Measurements from ENCODE around the gene SIGMAR1. TPM values are rescaled to one million over a fixed set of nuclear protein-coding genes. Genes with fewer than 3 reads are reported as not detected.

The SIGMAR1 gene
- total and polyA plus RNA-seq, 2 of the 8 experiments (the other 6 are each of a cell fraction or from before 2014, with no cell fraction given): 84.2 to 134 TPM

- Histone ChIP-seq H3K4me2 (ENCODE audit: insufficient read depth in 1 of 2, low read depth in 2 of 2, low read length in 2 of 2) (no peak overlapping the region), H3K4me1 (replicated peaks in 1 of 4; ENCODE audit: control insufficient read depth in 3 of 4, insufficient read depth in 4 of 4, low read length in 3 of 4) (peaks cover 0 to 13% (median 4%) of the 10 kb centered on the region in 4 experiments; a peak in 6 of 7 replicates), H3K4me3 (ENCODE audit: extremely low read depth in 1 of 4, insufficient read depth in 2 of 4, low read depth in 3 of 4, low read length in 4 of 4) (no peak overlapping the region), H3K27me3 (replicated peaks in 1 of 4; ENCODE audit: control insufficient read depth in 3 of 4, extremely low read depth in 1 of 4, insufficient read depth in 3 of 4, low read length in 3 of 4) (peaks cover 44 to 58% (median 57%) of the 10 kb centered on the region in 4 experiments), H3K79me1 (ENCODE audit: low read depth, low read length) (peaks cover 2% of the 10 kb centered on the region; the same call in 1 of the 2 replicates), H3K9ac (replicated peaks in 1 of 4; ENCODE audit: extremely low read depth in 1 of 4, low read depth in 3 of 4, low read length in 3 of 4) (no peak overlapping the region), H3K18ac (ENCODE audit: extremely low read depth, low read length) (no peak overlapping the region), H4K8ac (ENCODE audit: extremely low read depth, insufficient read depth, low read length) (no peak overlapping the region), H4K91ac (replicated peaks; ENCODE audit: insufficient read length, low read length) (no peak overlapping the region), H2BK15ac (ENCODE audit: low read length) (no peak overlapping the region), H2AFZ (ENCODE audit: low read length) (no peak overlapping the region), H2AK5ac (ENCODE audit: low read depth, low read length) (no peak overlapping the region; the same call in 1 of the 2 replicates), H4K20me1 (replicated peaks in 1 of 2; ENCODE audit: control insufficient read depth in 1 of 2, insufficient read depth in 2 of 2, low read length in 2 of 2) (peaks cover 0 to 9% of the 10 kb centered on the region in 2 experiments), H3K56ac (replicated peaks; ENCODE audit: insufficient read length, low read depth, low read length) (no peak overlapping the region), H3K27ac (ENCODE audit: low read depth, low read length) (no peak overlapping the region), H2BK5ac (ENCODE audit: low read depth, low read length) (no peak overlapping the region), H4K5ac (ENCODE audit: insufficient read length, low read depth, low read length) (no peak overlapping the region), H3K14ac (ENCODE audit: insufficient read length) (no peak overlapping the region), H2BK120ac (replicated peaks; ENCODE audit: low read depth, low read length) (no peak overlapping the region), H3K23me2 (ENCODE audit: low read depth, low read length) (peaks cover 9% of the 10 kb centered on the region), H3K9me3 (ENCODE audit: insufficient read depth in 2 of 2, low read depth in 1 of 2, low read length in 1 of 2) (no peaks in the 10 kb centered on the region), H2BK20ac (ENCODE audit: low read length) (no peak overlapping the region), H2BK12ac (ENCODE audit: low read depth, low read length) (no peak overlapping the region), H3K36me3 (ENCODE audit: control insufficient read depth in 2 of 4, insufficient read depth in 4 of 4, low read length in 3 of 4) (peaks cover 0 to 6% (median 2%) of the 10 kb centered on the region in 4 experiments; a peak in 3 of 8 replicates), H3K23ac (ENCODE audit: insufficient read length) (no peak overlapping the region), H3K4ac (replicated peaks; ENCODE audit: insufficient read length, low read depth, low read length) (no peak overlapping the region), H3K79me2 (ENCODE audit: control insufficient read depth in 1 of 2, insufficient read depth in 2 of 2, low read length in 2 of 2) (no peaks in the 10 kb centered on the region)
- no peak for FAIRE-seq
- POLR2A ChIA-PET (ENCODE audit: partially characterized antibody): interaction anchor here (1.0 to 11.3 kb wide), 2 partner anchors 14 to 21 kb away, joined by 3 to 127 read pairs; partner anchors contain the start of genes GALT and IL11RA
- no peak for TF ChIP-seq RAD21 (IDR thresholded peaks at IDR 0.05 in 1 of 2, conservative IDR thresholded peaks at IDR 0.05 in 1 of 2; ENCODE audit: low read depth in 2 of 2, low read length in 2 of 2)
- CTCF ChIA-PET (ENCODE audit: partially characterized antibody): interaction anchor here (1.0 to 18.5 kb wide), 9 partner anchors 11 to 255 kb away, joined by 3 to 401 read pairs (median 4); partner anchors contain the start of genes DCTN3, GALT and RPP25L
- no peak for DNase-seq (ENCODE audit: low read depth in 1 of 2, low spot score in 2 of 2)
- 64% methylated on average over 5 of the region's 5 CpGs; no CpG with 5 or more reads in 1 of the 2 experiments for WGBS, 2 experiments (ENCODE audit: extremely low coverage in 1 of 2, insufficient coverage in 1 of 2, insufficient read length in 1 of 2, insufficient replicate concordance in 2 of 2, low coverage in 1 of 2, low lambda C conversion rate in 2 of 2, missing lambda C conversion rate in 1 of 2)
These were observed 7.0 kb downstream of the SIGMAR1 start for GRCh38 chr9:34630402-34631154.
